A549 (cell line): ENCODE results near the gene STYXL1.

Source experiments
- CBX2 ChIP-seq: fragments of 200-600 bp; sonication (generic); IDR thresholded peaks from 2 replicates; pipeline ENCODE4 v1.6.1; 2016; ENCODE audit warnings: low read depth, mild to moderate bottlenecking, borderline replicate concordance
- CEBPB ChIP-seq, 2 experiments: fragments of >200 bp in 1 of 2; sonication (Bioruptor Twin) in 1 of 2; formaldehyde crosslinking in 1 of 2; IDR thresholded peaks; 2 replicates each; pipeline ENCODE4 v1.6.1; 2012 to 2016
- EP300 ChIP-seq, 2 experiments: fragments of >200 bp; sonication (Bioruptor Twin); formaldehyde crosslinking; IDR thresholded peaks; 2 replicates in 1 of 2; 3 replicates in 1 of 2; pipeline ENCODE4 v1.6.1; 2016 to 2017
- HDAC2 ChIP-seq: fragments of 200-600 bp; sonication (generic); IDR thresholded peaks from 2 replicates; pipeline ENCODE4 v1.6.1; 2016
- POLR2A ChIP-seq: IDR thresholded peaks from 2 replicates; pipeline ENCODE4 v1.6.1; 2012; ENCODE audit warnings: mild to moderate bottlenecking, low read length
- SMC3 ChIP-seq: fragments of >200 bp; sonication (Bioruptor Twin); formaldehyde crosslinking; IDR thresholded peaks from 3 replicates; pipeline ENCODE4 v1.6.1; 2018; ENCODE audit warnings: inconsistent platforms
- ZC3H11A ChIP-seq: fragments of 450-650 bp; IDR thresholded peaks from 2 replicates; pipeline ENCODE4 v1.6.1; 2014; ENCODE audit warnings: antibody characterized with exemption, mild to moderate bottlenecking
- TF ChIP-seq, protein P1 (sequence below): fragments of >200 bp; sonication (Bioruptor Twin); formaldehyde crosslinking; IDR thresholded peaks from 3 replicates; pipeline ENCODE4 v1.5.1; 2016
- TF ChIP-seq, protein P2 (sequence below): IDR thresholded peaks from 2 replicates; pipeline ENCODE4 v1.6.1; 2012

DNA sequence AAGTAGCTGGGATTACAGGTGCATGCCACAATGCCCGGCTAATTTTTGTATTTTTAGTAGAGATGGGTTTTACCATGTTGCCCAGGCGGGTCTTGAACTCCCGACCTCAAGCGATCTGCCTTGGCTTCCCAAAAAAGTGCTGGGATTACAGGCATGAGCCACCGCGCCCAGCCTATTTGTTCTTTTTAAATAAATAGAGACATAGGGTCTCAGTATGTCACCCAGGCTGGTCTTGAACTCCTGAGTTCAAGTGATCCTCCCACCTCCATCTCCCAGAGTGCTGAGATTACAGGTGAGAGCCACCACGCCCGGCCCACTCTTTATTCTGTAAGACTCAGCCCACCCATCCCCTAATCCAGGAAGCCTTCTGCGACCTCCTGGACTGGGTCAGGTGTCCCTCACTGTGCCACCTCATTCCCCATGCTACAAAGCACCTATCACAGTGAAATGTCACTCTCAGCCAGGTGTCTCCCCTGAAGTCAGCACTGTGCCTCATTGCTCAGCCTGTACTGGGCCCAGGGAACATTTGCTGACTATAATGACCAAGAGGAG is 56.2 kb downstream of the STYXL1 start:
- TF ChIP-seq, protein P1, sequence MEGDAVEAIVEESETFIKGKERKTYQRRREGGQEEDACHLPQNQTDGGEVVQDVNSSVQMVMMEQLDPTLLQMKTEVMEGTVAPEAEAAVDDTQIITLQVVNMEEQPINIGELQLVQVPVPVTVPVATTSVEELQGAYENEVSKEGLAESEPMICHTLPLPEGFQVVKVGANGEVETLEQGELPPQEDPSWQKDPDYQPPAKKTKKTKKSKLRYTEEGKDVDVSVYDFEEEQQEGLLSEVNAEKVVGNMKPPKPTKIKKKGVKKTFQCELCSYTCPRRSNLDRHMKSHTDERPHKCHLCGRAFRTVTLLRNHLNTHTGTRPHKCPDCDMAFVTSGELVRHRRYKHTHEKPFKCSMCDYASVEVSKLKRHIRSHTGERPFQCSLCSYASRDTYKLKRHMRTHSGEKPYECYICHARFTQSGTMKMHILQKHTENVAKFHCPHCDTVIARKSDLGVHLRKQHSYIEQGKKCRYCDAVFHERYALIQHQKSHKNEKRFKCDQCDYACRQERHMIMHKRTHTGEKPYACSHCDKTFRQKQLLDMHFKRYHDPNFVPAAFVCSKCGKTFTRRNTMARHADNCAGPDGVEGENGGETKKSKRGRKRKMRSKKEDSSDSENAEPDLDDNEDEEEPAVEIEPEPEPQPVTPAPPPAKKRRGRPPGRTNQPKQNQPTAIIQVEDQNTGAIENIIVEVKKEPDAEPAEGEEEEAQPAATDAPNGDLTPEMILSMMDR = no peak
- TF ChIP-seq SMC3 (no peak), CEBPB (IDR thresholded peaks at IDR 0.05) (no peak), ZC3H11A (no peak), POLR2A (no peak), CBX2 (no peak), EP300 (IDR thresholded peaks at IDR 0.05) (no peak), HDAC2 (no peak)
- TF ChIP-seq, protein P2, sequence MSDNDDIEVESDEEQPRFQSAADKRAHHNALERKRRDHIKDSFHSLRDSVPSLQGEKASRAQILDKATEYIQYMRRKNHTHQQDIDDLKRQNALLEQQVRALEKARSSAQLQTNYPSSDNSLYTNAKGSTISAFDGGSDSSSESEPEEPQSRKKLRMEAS = no peak
